Neural progenitor cell (in vitro differentiated cells): ENCODE results near the gene PDSS1. TPM values are rescaled to one million over a fixed set of nuclear protein-coding genes. Genes with fewer than 3 reads are reported as not detected.
"Not testable (repeated sequence)": the region's sequence is repeated elsewhere in the genome, so short reads cannot be mapped to it uniquely, and the experiment has no call there.

ENCODE experiments used
- DNase-seq: peaks from one replicate; pipeline ENCODE4 v3.0.0-alpha.2; 2016; ENCODE audit warnings: low spot score
- H2AFZ ChIP-seq: fragments of 200-600 bp; sonication (generic); replicated peaks from 2 replicates; pipeline ENCODE4 v1.6.1; 2016; ENCODE audit warnings: antibody characterized with exemption
- H3F3A ChIP-seq: fragments of 200-600 bp; sonication (generic); 2 replicates; pipeline ENCODE4 v1.6.1; 2016; ENCODE audit warnings: antibody characterized with exemption, low read depth
- H3K27ac ChIP-seq: fragments of 200-600 bp; sonication (generic); 2 replicates; pipeline ENCODE4 v1.5.1; 2016; ENCODE audit warnings: mild to moderate bottlenecking
- H3K27me3 ChIP-seq: fragments of 200-600 bp; sonication (generic); 2 replicates; pipeline ENCODE4 v1.6.1; 2016; ENCODE audit warnings: mild to moderate bottlenecking, moderate library complexity
- H3K36me3 ChIP-seq: fragments of 200-600 bp; sonication (generic); 2 replicates; pipeline ENCODE4 v1.5.1; 2016
- H3K4me1 ChIP-seq: fragments of 200-600 bp; sonication (generic); 2 replicates; pipeline ENCODE4 v1.6.1; 2016; ENCODE audit warnings: mixed run types
- H3K4me2 ChIP-seq: fragments of 200-600 bp; sonication (generic); 2 replicates; pipeline ENCODE4 v1.6.1; 2016
- H3K4me3 ChIP-seq: fragments of 200-600 bp; sonication (generic); 2 replicates; pipeline ENCODE4 v1.5.1; 2016
- H3K79me2 ChIP-seq: fragments of 200-600 bp; sonication (generic); 2 replicates; pipeline ENCODE4 v1.6.1; 2016; ENCODE audit warnings: low read depth
- H3K9ac ChIP-seq: fragments of 200-600 bp; sonication (generic); 2 replicates; pipeline ENCODE4 v1.6.1; 2016
- H3K9me3 ChIP-seq: fragments of 200-600 bp; sonication (generic); 2 replicates; pipeline ENCODE4 v1.5.1; 2016; ENCODE audit warnings: low read depth
- H4K20me1 ChIP-seq: fragments of 200-600 bp; sonication (generic); 2 replicates; pipeline ENCODE4 v1.6.1; 2016; ENCODE audit warnings: low read depth
- H3K27ac Mint-ChIP-seq: 3 replicates; pipeline ENCODE4 v1.8.0; 2021; ENCODE audit warnings: mixed read lengths
- H3K27me3 Mint-ChIP-seq: 2 replicates; pipeline ENCODE4 v1.8.0; 2022; ENCODE audit warnings: low read depth, mild to moderate bottlenecking, inconsistent platforms, moderate library complexity, mixed read lengths; ENCODE audit not compliant: insufficient read depth
- H3K36me3 Mint-ChIP-seq: 3 replicates; pipeline ENCODE4 v1.8.0; 2021; ENCODE audit warnings: mixed read lengths
- H3K4me1 Mint-ChIP-seq: 3 replicates; pipeline ENCODE4 v1.8.0; 2021; ENCODE audit warnings: mixed read lengths
- H3K4me3 Mint-ChIP-seq: 3 replicates; pipeline ENCODE4 v1.8.0; 2021; ENCODE audit warnings: mild to moderate bottlenecking, moderate library complexity, mixed read lengths
- H3K9me3 Mint-ChIP-seq: 3 replicates; pipeline ENCODE4 v1.8.0; 2020; ENCODE audit warnings: mixed read lengths
- EZH2 ChIP-seq: fragments of 200-600 bp; sonication (generic); IDR thresholded peaks from 2 replicates; pipeline ENCODE4 v1.6.1; 2017; ENCODE audit warnings: antibody characterized with exemption, mild to moderate bottlenecking, moderate library complexity
- EZH2phosphoT487 ChIP-seq: fragments of 200-600 bp; sonication (generic); IDR thresholded peaks from 2 replicates; pipeline ENCODE4 v1.6.1; 2017; ENCODE audit warnings: antibody characterized with exemption
- total RNA-seq: library from RNA; depleted of rRNA; stranded (reverse); fragments of >200 nt; gene quantifications from 2 replicates; pipeline ENCODE4 v1.2.3, GENCODE V29; 2015; ENCODE audit warnings: low replicate concordance
- TF ChIP-seq, protein P1 (sequence below): fragments of 200-600 bp; sonication (generic); IDR thresholded peaks from 2 replicates; pipeline ENCODE4 v1.5.1; 2017; ENCODE audit warnings: antibody characterized with exemption, mild to moderate bottlenecking

The PDSS1 gene
- total RNA-seq, 1 donor from 2014 or later: 17.2 TPM

DNA sequence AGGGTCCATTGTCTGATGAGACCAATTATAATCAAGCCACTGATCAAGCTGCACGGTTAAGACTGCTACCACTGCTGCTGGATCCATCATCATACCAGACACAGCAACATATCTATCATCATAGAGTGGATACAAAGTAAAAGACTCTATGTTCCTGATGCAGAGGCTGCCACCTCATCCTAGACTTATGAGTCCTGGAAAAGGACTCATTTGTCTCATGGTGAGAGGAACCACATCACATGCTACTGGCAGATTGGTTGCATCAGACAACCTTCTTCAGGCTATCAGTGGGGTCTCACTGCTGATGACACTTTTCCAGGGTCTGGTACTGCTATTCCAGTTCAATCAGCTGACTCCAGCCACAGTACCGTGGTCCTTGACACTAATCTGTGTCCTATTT lies 84.3 kb downstream of the PDSS1 start:
- Histone ChIP-seq H3K79me2 (peaks cover 70% of the 10 kb centered on the region), H3K9ac (no peak overlapping the region), H2AFZ (no peak overlapping the region), H3K27me3 (no peaks in the 10 kb centered on the region), H3K36me3 (no peaks in the 10 kb centered on the region), H3K4me3 (no peak overlapping the region), H3K9me3 (no peaks in the 10 kb centered on the region), H3F3A (peaks cover 10% of the 10 kb centered on the region), H3K27ac (no peak overlapping the region), H3K4me2 (no peak overlapping the region), H3K4me1 (peaks cover 14% of the 10 kb centered on the region), H4K20me1 (peaks cover 24% of the 10 kb centered on the region)
- peaks cover 6% of the 10 kb centered on the region for H3K36me3 Mint-ChIP-seq
- TF ChIP-seq EZH2phosphoT487 (no peak), EZH2 (no peak)
- TF ChIP-seq, protein P1, sequence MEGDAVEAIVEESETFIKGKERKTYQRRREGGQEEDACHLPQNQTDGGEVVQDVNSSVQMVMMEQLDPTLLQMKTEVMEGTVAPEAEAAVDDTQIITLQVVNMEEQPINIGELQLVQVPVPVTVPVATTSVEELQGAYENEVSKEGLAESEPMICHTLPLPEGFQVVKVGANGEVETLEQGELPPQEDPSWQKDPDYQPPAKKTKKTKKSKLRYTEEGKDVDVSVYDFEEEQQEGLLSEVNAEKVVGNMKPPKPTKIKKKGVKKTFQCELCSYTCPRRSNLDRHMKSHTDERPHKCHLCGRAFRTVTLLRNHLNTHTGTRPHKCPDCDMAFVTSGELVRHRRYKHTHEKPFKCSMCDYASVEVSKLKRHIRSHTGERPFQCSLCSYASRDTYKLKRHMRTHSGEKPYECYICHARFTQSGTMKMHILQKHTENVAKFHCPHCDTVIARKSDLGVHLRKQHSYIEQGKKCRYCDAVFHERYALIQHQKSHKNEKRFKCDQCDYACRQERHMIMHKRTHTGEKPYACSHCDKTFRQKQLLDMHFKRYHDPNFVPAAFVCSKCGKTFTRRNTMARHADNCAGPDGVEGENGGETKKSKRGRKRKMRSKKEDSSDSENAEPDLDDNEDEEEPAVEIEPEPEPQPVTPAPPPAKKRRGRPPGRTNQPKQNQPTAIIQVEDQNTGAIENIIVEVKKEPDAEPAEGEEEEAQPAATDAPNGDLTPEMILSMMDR: no peak
- no peaks in the 10 kb centered on the region for H3K9me3 Mint-ChIP-seq
- no peak for DNase-seq
- peaks cover 3% of the 10 kb centered on the region for H3K4me1 Mint-ChIP-seq
- no peaks in the 10 kb centered on the region for H3K27me3 Mint-ChIP-seq
- H3K27ac Mint-ChIP-seq: no peak overlapping the region
- H3K4me3 Mint-ChIP-seq: no peak overlapping the region

DNA sequence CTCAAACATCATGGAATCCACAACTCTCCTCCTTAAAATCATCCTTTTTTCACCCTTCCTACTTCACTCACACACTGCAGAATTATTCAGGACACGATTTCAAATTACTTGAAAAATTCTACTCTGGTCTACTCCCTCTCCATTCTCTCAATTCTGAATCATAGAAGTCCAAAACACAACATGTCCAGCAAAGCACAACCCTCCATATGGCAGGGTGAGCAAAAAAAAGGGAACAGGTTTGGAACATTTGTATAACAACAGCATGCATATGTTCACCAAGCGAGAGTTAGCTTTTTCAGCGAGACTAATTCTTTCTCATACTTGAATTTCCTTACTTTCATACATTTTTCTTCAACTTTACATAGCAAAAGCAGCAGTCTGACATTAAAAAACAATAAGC lies 89.9 kb downstream of the PDSS1 start:
- Histone ChIP-seq H3F3A (peaks cover 10% of the 10 kb centered on the region), H3K4me1 (peaks cover 14% of the 10 kb centered on the region), H3K4me3 (no peak overlapping the region), H3K79me2 (peaks cover 74% of the 10 kb centered on the region), H3K4me2 (no peak overlapping the region), H3K9ac (no peak overlapping the region), H3K9me3 (no peaks in the 10 kb centered on the region), H3K27me3 (no peaks in the 10 kb centered on the region), H3K36me3 (no peaks in the 10 kb centered on the region), H3K27ac (no peak overlapping the region), H4K20me1 (peaks cover 22% of the 10 kb centered on the region), H2AFZ (no peak overlapping the region)
- peaks cover 10% of the 10 kb centered on the region for H3K36me3 Mint-ChIP-seq
- TF ChIP-seq, protein P1: no peak
- no peak for TF ChIP-seq EZH2phosphoT487
- no peak for TF ChIP-seq EZH2
- H3K27me3 Mint-ChIP-seq: no peaks in the 10 kb centered on the region
- peaks cover 3% of the 10 kb centered on the region for H3K4me1 Mint-ChIP-seq
- no peak overlapping the region for H3K4me3 Mint-ChIP-seq
- H3K27ac Mint-ChIP-seq: no peak overlapping the region
- DNase-seq: no peak
- peaks cover 14% of the 10 kb centered on the region for H3K9me3 Mint-ChIP-seq

DNA sequence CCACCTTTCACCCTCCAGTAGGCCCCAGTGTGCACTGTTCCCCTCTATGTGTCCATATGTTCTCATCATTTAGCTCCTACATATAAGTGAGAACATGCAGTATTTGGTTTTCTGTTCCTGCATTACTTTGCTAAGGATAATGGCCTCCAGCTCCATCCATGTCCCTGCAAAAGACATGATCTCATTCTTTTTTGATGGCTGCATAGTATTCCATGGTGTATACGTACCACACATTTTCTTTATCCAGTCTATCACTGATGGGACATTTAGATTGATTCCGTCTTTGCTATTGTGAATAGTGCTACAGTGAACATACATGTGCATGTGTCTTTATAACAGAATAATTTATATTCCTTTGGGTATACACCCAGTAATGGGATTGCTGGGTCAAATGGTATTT lies 92.3 kb downstream of the PDSS1 start:
- not testable (repeated sequence) for H3K4me1 Mint-ChIP-seq, H3K4me3 ChIP-seq, H2AFZ ChIP-seq, H4K20me1 ChIP-seq, H3K4me3 Mint-ChIP-seq, H3K4me1 ChIP-seq, H3K27me3 Mint-ChIP-seq, DNase-seq, H3K9me3 ChIP-seq, H3K27me3 ChIP-seq, H3K36me3 ChIP-seq, H3K27ac Mint-ChIP-seq, H3K27ac ChIP-seq, H3F3A ChIP-seq, H3K4me2 ChIP-seq, H3K9ac ChIP-seq
- H3K79me2 ChIP-seq: peaks cover 82% of the 10 kb centered on the region
- Mint-ChIP-seq H3K9me3 (peaks cover 14% of the 10 kb centered on the region), H3K36me3 (peaks cover 10% of the 10 kb centered on the region)

DNA sequence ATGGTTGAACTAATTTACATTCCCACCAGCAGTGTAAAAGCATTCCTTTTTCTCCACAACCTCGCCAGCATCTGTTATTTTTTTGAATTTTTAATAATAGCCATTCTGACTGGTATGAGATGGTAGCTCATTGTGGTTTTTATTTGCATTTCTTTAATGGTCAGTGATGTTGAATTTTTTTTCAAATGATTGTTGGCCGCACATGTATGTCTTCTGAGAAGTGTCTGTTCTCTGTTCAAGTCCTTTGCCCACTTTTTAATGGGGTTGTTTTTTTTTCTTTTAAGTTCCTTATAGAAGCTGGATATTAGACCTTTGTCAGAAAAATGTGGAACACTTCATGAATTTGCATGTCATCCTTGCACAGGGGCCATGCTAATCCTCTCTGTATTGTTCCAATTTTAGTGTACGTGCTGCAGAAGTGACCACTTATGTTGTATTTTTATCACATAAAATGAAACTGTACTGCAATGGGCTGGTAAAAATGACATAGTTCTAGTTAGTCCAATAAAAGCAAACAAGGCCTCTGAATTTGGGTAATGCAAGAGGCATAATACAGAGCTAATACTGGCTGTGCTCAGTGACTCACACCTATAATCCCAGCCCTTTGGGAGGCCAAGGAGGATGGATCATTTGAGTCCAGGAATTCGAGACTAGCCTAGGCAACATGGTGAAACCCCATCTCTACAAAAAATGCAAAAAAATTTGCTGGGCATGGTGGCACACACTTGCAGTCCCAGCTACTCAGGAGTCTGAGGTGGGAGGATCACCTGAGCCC lies 92.9 kb downstream of the PDSS1 start:
- Mint-ChIP-seq H3K4me1 (no peaks in the 10 kb centered on the region), H3K9me3 (peaks cover 18% of the 10 kb centered on the region), H3K27ac (no peak overlapping the region), H3K36me3 (peaks cover 10% of the 10 kb centered on the region), H3K4me3 (no peak overlapping the region), H3K27me3 (no peaks in the 10 kb centered on the region)
- H4K20me1 ChIP-seq: peaks cover 4% of the 10 kb centered on the region
- H3K9me3 ChIP-seq: no peaks in the 10 kb centered on the region
- TF ChIP-seq EZH2phosphoT487 (no peak), EZH2 (no peak)
- TF ChIP-seq, protein P1: no peak
- H3K9ac ChIP-seq: no peak overlapping the region
- no peak overlapping the region for H3K27ac ChIP-seq
- H3K4me3 ChIP-seq: no peak overlapping the region
- H3K27me3 ChIP-seq: no peaks in the 10 kb centered on the region
- no peaks in the 10 kb centered on the region for H3F3A ChIP-seq
- no peaks in the 10 kb centered on the region for H3K36me3 ChIP-seq
- H3K4me1 ChIP-seq: no peaks in the 10 kb centered on the region
- no peak for DNase-seq
- no peak overlapping the region for H3K4me2 ChIP-seq
- H3K79me2 ChIP-seq: peaks cover 82% of the 10 kb centered on the region
- no peak overlapping the region for H2AFZ ChIP-seq
